ENCODE data around the gene LTBP4.
A peak's percentile ranks its signal among the peaks of the same experiment; 100 is the strongest.
"Not testable (repeated sequence)": the region's sequence is repeated elsewhere in the genome, so short reads cannot be mapped to it uniquely, and the experiment has no call there.

The LTBP4 gene, protein sequence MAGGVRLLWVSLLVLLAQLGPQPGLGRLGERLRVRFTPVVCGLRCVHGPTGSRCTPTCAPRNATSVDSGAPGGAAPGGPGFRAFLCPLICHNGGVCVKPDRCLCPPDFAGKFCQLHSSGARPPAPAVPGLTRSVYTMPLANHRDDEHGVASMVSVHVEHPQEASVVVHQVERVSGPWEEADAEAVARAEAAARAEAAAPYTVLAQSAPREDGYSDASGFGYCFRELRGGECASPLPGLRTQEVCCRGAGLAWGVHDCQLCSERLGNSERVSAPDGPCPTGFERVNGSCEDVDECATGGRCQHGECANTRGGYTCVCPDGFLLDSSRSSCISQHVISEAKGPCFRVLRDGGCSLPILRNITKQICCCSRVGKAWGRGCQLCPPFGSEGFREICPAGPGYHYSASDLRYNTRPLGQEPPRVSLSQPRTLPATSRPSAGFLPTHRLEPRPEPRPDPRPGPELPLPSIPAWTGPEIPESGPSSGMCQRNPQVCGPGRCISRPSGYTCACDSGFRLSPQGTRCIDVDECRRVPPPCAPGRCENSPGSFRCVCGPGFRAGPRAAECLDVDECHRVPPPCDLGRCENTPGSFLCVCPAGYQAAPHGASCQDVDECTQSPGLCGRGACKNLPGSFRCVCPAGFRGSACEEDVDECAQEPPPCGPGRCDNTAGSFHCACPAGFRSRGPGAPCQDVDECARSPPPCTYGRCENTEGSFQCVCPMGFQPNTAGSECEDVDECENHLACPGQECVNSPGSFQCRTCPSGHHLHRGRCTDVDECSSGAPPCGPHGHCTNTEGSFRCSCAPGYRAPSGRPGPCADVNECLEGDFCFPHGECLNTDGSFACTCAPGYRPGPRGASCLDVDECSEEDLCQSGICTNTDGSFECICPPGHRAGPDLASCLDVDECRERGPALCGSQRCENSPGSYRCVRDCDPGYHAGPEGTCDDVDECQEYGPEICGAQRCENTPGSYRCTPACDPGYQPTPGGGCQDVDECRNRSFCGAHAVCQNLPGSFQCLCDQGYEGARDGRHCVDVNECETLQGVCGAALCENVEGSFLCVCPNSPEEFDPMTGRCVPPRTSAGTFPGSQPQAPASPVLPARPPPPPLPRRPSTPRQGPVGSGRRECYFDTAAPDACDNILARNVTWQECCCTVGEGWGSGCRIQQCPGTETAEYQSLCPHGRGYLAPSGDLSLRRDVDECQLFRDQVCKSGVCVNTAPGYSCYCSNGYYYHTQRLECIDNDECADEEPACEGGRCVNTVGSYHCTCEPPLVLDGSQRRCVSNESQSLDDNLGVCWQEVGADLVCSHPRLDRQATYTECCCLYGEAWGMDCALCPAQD (N-terminal part only)

GRCh38 chr19:40601134-40601974, at the start of gene LTBP4:
Gene LTBP4 (plus strand): TSS chr19:40601369. CDS start chr19:40601388, 19 bp downstream.
- DNase-seq, result no peak
- in situ Hi-C loops (cut with MboI; ENCODE audit: low pct_unique_long_range_greater_than_20kb, low sequenced_read_pairs), result no loop called here

DNA sequence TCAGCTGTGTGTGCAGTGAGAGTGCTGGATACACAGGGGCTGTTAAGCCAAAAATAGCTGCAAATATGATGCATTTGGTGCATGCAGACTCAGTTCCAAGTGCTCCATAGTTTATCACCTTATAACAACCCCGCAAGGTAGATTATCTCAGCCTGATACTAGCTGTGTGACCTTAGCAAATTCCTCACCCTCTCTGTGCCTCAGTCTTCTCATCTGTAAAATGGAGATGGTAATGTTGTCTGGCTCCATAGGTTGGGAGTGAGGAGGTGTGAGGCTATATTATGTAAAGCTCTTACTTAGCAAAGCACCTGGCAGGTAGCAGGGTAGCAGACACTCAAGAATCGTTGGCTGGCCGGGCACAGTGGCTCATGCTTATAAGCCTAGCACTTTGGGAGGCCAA, 48.3 kb upstream of the LTBP4 start:
- DNase-seq, result no peak
- in situ Hi-C loops (cut with MboI; ENCODE audit: low pct_unique_long_range_greater_than_20kb, low sequenced_read_pairs), result no loop called here

DNA sequence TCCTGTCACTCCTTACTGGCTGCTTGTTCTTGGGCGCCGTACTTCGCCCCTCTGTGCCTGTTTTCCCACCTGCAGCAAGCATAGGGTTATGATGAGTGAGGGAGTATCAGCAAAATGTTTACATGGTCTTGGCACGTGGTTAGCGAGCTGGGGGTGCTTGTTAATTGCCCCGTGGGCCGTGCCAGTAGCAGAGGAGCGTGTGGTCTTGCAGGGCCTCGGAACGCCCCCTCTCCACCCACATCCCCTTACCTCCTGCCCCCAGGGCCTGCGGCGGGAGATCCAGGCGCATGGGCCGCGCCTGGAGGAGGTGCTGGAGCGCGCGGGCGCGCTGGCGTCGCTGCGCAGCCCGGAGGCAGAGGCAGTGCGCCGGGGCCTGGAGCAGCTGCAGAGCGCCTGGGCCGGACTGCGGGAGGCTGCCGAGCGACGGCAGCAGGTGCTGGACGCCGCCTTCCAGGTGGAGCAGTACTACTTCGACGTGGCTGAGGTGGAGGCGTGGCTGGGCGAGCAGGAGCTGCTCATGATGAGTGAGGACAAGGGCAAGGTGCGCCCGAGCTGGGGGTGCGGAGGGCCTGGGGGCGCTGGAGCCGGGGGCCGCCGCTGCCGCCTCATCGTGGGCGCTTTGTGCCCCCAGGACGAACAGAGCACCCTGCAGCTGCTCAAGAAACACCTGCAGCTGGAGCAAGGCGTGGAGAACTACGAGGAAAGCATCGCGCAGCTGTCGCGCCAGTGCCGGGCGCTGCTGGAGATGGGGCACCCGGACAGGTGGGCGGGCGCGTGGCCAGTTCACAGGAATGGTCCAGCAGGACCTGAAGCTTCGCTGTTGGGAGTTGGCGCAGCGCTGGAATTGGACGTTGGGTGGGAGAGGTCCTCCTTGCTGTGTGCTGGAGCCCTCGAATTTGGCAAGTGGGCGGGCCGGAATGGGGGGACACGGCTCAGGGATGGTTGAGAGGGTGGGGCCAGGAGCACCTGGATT, 47.0 kb upstream of the LTBP4 start:
- in situ Hi-C loops (cut with MboI; ENCODE audit: low pct_unique_long_range_greater_than_20kb, low sequenced_read_pairs), result no loop called here
- DNase-seq, result no peak

DNA sequence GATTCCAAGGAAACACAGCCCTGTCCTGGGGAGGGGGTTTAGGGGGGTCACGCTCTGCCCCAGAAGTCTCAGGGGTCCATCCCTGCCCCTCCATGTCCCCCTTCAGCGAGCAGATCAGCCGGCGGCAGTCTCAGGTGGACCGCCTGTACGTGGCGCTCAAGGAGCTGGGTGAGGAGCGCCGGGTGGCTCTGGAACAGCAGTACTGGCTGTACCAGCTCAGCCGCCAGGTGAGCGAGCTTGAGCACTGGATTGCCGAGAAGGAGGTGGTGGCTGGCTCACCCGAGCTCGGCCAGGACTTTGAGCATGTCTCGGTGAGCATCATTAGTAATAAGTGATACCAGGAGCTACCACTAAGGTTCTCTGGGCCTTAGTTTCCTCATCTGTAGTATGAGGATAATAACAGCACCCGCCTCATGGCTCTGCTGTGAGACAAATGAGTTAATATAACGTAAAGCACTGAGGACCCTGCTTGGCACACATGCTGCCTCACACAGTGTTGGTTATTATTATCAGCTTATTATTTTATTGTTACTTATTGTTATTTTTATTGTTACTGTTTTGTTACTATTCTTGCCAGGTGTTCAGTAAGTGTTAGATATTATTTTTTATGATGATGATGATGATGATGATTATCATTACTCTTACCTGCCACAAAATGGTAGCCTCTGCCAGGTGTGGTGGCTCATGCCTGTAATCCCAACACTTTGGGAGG, 45.0 kb upstream of the LTBP4 start:
- in situ Hi-C loops (cut with MboI; ENCODE audit: low pct_unique_long_range_greater_than_20kb, low sequenced_read_pairs), result no loop called here
- no peak for DNase-seq

DNA sequence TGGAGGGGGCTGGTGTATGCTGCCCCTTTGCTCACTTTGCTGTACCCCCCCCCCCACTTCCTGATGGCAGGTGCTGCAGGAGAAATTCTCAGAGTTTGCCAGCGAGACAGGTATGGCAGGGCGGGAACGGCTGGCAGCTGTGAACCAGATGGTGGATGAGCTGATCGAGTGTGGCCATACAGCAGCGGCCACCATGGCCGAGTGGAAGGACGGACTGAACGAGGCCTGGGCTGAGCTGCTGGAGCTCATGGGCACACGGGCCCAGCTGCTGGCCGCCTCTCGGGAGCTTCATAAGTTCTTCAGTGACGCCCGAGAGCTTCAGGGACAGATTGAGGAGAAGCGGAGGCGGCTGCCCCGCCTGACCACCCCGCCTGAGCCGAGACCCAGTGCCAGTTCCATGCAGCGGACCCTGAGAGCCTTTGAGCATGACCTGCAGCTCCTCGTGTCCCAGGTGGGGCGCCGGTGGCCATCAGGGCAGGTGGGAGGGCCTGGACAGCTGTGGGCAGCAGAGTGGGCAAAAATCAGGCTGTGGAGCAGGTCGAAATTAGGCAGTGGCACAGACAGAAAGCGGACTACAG, 44.1 kb upstream of the LTBP4 start:
- in situ Hi-C loops (cut with MboI; ENCODE audit: low pct_unique_long_range_greater_than_20kb, low sequenced_read_pairs), result no loop called here
- DNase-seq, result no peak

GRCh38 chr19:40559394-40559793, 41.8 kb upstream of the LTBP4 start:
- DNase-seq, result no peak
- in situ Hi-C loops (cut with MboI; ENCODE audit: low pct_unique_long_range_greater_than_20kb, low sequenced_read_pairs), result no loop called here

DNA sequence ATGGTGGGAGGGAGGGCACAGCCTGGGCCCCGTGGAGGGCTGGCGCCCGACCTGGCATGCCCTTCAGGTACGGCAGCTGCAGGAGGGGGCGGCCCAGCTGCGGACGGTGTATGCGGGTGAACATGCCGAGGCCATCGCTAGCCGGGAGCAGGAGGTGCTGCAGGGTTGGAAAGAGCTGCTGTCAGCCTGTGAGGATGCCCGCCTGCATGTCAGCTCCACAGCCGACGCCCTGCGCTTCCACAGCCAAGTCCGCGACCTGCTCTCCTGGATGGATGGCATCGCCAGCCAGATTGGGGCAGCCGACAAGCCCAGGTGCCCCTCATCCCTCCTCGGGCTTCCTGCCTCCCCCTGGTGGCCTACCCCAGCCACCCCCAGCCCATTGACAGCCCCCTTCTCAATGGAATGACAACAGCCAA, 41.1 kb upstream of the LTBP4 start:
- in situ Hi-C loops (cut with MboI; ENCODE audit: low pct_unique_long_range_greater_than_20kb, low sequenced_read_pairs), result no loop called here
- DNase-seq, result no peak

DNA sequence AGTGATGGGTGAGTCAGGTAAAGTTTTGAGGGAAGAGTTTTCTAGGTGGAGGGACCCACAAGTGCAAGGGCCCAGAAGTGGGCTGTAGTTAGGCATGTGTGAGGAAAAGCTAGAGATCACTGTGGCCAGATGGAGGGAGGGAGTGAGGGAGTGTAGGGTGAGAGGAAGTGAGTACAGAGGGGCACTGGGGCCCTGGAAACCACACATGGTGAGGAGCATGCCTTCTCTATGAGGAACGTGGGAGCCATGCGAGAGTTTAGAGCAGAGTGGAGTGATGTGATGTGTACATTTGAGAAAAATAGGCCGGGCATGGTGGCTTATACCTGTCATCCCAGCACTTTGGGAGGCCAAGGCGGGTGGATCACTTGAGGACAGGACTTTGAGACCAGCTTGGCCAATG, 39.2 kb upstream of the LTBP4 start:
- peak; percentile 44 for DNase-seq

DNA sequence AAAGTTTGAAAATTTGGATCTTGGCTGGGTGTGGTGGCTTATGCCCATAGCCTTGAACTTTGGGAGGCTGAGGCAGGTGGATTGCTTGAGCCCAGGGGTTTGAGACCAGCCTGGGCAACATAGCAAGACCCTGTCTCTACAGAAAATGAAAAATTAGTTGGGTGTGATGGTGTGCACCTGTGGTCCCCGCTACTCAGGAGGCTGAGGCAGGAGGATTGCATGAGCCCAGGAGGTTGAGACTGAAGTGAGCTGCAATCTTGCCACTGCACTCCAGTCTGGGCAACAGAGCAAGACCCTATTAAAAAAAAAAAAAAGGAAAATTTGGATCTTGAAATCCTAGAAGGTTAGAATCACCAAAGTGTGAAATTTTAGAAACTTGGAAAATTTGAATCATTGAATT, 36.6 kb upstream of the LTBP4 start:
- in situ Hi-C loops (cut with MboI; ENCODE audit: low pct_unique_long_range_greater_than_20kb, low sequenced_read_pairs); DNase-seq: not testable (repeated sequence)

More for the DNA sequence above, 39.2 kb upstream of the LTBP4 start:
- in situ Hi-C loops (cut with MboI; ENCODE audit: low pct_unique_long_range_greater_than_20kb, low sequenced_read_pairs), result no loop called here

- DNase-seq, result no peak
- in situ Hi-C loops (cut with MboI; ENCODE audit: low pct_unique_long_range_greater_than_20kb, low sequenced_read_pairs), result no loop called here
Observed at GRCh38 chr19:40565355-40565754, 35.8 kb upstream of the LTBP4 start.

DNA sequence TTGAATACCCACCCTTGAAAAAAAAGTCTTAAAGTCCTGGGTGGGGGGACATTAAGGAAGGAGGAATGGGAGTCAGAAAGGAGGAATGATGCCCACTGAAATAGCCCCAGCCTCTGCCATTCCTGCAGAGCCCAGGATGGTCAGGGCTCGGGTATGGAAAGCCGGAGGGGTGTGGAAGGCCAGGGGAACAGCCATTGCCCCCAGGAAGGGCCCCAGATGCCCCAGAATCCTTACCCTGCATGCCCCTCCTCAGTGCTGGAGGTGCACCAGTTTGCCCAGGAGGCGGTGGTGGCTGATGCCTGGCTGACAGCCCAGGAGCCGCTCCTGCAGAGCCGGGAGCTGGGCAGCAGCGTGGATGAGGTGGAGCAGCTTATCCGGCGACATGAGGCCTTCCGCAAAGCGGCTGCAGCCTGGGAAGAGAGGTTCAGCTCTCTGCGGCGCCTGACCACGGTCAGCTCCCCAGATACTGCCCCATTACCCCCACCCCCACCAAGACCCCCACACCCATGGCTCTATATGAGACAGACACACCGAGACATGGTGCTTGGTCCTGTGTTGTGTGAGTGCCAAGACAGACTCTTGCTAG, 35.2 kb upstream of the LTBP4 start:
- no peak for DNase-seq
- in situ Hi-C loops (cut with MboI; ENCODE audit: low pct_unique_long_range_greater_than_20kb, low sequenced_read_pairs), result no loop called here

- in situ Hi-C loops (cut with MboI; ENCODE audit: low pct_unique_long_range_greater_than_20kb, low sequenced_read_pairs), result no loop called here
- DNase-seq, result no peak
Observed at GRCh38 chr19:40567040-40567749, 34.0 kb upstream of the LTBP4 start.

GRCh38 chr19:40567750-40568494, 33.2 kb upstream of the LTBP4 start:
- DNase-seq, result no peak
- in situ Hi-C loops (cut with MboI; ENCODE audit: low pct_unique_long_range_greater_than_20kb, low sequenced_read_pairs), result no loop called here

DNA sequence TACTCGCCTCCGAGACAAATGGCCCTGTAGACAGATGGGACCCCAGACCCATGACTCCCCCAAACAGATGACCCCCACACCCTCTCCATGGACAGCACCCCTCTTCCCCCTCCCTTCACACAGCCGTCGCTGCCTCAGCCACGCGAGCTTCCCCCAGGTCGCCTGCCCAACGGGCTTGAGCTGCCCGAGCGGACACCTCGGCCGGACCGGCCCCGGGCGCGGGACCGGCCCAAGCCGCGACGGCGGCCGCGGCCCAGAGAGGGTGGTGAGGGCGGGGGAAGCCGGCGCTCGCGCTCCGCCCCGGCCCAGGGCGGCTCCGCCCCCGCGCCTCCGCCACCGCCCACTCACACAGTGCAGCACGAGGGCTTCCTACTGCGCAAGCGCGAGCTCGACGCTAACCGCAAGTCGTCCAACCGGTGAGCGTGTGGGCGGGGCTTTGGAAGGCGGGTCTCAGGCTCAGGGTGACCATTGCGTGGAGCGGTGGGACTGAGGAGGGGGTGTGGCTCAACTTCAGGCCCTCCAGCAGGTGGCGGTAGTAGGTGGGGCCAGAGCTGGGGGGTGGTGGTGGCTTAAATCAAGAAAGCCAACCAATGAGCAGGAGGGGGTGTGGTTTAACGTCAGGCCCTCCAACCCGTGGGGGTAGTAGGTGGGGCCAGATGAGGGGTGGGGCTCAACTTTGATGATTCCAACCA, 30.7 kb upstream of the LTBP4 start:
- in situ Hi-C loops (cut with MboI; ENCODE audit: low pct_unique_long_range_greater_than_20kb, low sequenced_read_pairs), result no loop called here

DNA sequence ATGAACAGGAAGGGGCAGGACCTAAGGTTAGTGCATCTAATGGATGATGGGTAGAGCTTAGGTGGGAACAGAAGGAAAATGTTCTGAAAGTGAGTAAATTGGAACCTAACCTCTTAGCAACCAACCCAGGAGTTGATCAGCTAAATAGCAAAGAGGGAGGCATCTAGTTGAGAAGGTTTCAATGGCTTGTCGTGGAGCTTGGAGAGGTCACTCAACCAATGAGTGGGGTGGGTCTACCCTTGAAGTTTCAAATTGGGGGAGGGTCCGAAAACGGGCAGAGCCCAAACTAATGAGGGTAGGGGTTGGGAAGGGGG, 30.2 kb upstream of the LTBP4 start:
- in situ Hi-C loops (cut with MboI; ENCODE audit: low pct_unique_long_range_greater_than_20kb, low sequenced_read_pairs), result no loop called here
- DNase-seq, result no peak

More for the DNA sequence above, 30.7 kb upstream of the LTBP4 start:
- DNase-seq, result peak; percentile 98

Data from KBM-7 (cell line).